K562 (cell line): ENCODE data around the gene TSGA10IP. TPM values are rescaled to one million over a fixed set of nuclear protein-coding genes. Genes with fewer than 3 reads are reported as not detected.

Experiments used
- ATAC-seq: fragments of 200-7000 bp; cut with Tn5 transposase; 3 replicates; pipeline ENCODE4 v1.9.1; 2020; ENCODE audit warnings: moderate library complexity
- BruUV-seq: library from RNA; stranded (reverse); fragments of 400-500 nt; replicated peaks from 2 replicates; lab custom pipeline; 2021; lab: Mats Ljungman, UMichigan
- CTCF ChIA-PET: fragments of 300-600 bp; formaldehyde crosslinking; extraction: SDS; loops from one replicate; lab custom pipeline; 2021; ENCODE audit warnings: low intra/inter-chr PET ratio; lab: Yijun Ruan, JAX
- POLR2A ChIA-PET: fragments of 300-600, 350-650 bp; sonication (Branson Sonifier 250); formaldehyde crosslinking; extraction: SDS; loops from one replicate; lab custom pipeline; 2021; ENCODE audit warnings: antibody characterized with exemption, inconsistent platforms; lab: Yijun Ruan, JAX
- DNase-seq, 4 experiments: peaks; one replicate each; pipeline versions ENCODE4 v3.0.0 to v3.0.0-alpha.2; 2011 to 2018; ENCODE audit warnings: low spot score in 3 of 4, mixed read lengths in 3 of 4; ENCODE audit errors: extremely low read depth in 1 of 4
- FAIRE-seq: peaks from 2 replicates; lab custom pipeline; 2011; peaks lifted over from hg19 to GRCh38; lab: Jason Lieb, UNC
- H2AFZ ChIP-seq: 2 replicates; pipeline ENCODE4 v1.6.0; 2011; ENCODE audit warnings: low read depth, low read length, control low read depth, inconsistent platforms
- H3K27ac ChIP-seq: fragments of 200-600 bp; 3 replicates; pipeline ENCODE4 v1.8.0; 2011; ENCODE audit warnings: low read depth, mild to moderate bottlenecking, control low read depth, inconsistent platforms, low read length, moderate library complexity, mixed read lengths; ENCODE audit errors: extremely low read depth
- H3K27me3 ChIP-seq, 2 experiments: fragments of 300-600 bp in 1 of 2; 2 replicates in 1 of 2; 3 replicates in 1 of 2; pipeline versions ENCODE4 v1.6.0 to v1.8.0; 2011; ENCODE audit warnings: inconsistent platforms in 2 of 2, low read length in 2 of 2, mild to moderate bottlenecking in 1 of 2, mixed read lengths in 1 of 2, moderate library complexity in 1 of 2; ENCODE audit not compliant: control insufficient read depth in 2 of 2, insufficient read depth in 2 of 2
- H3K36me3 ChIP-seq: fragments of 300-600 bp; 3 replicates; pipeline ENCODE4 v1.8.0; 2011; ENCODE audit warnings: mild to moderate bottlenecking, low read length, inconsistent platforms; ENCODE audit not compliant: control insufficient read depth, insufficient read depth
- H3K4me1 ChIP-seq, 2 experiments: fragments of 200-600 bp in 1 of 2; replicated peaks in 1 of 2; 2 replicates in 1 of 2; 3 replicates in 1 of 2; pipeline versions ENCODE4 v1.5.1 to v1.8.0; 2011; ENCODE audit warnings: inconsistent platforms in 2 of 2, low read length in 2 of 2, mild to moderate bottlenecking in 1 of 2, mixed read lengths in 1 of 2, moderate library complexity in 1 of 2; ENCODE audit not compliant: control insufficient read depth in 2 of 2, insufficient read depth in 2 of 2
- H3K4me2 ChIP-seq: 2 replicates; pipeline ENCODE4 v1.6.1; 2011; ENCODE audit warnings: low read length, control low read depth, inconsistent platforms, mixed read lengths; ENCODE audit not compliant: insufficient read depth
- H3K4me3 ChIP-seq: fragments of 200-600 bp; sonication (generic), shearing (Covaris generic); 2 replicates; pipeline ENCODE4 v1.5.1; 2016; ENCODE audit warnings: control low read depth, inconsistent platforms
- H3K79me2 ChIP-seq: fragments of 200-600 bp; 3 replicates; pipeline ENCODE4 v1.8.0; 2011; ENCODE audit warnings: low read length, inconsistent platforms; ENCODE audit not compliant: control insufficient read depth, insufficient read depth
- H3K9ac ChIP-seq, 2 experiments: 2 replicates each; pipeline versions ENCODE4 v1.6.0 to v1.6.1; 2011; ENCODE audit warnings: low read depth in 2 of 2, low read length in 2 of 2, control low read depth in 1 of 2, inconsistent platforms in 1 of 2, mild to moderate bottlenecking in 1 of 2, mixed read lengths in 1 of 2; ENCODE audit not compliant: insufficient read depth in 1 of 2
- H3K9me1 ChIP-seq: one replicate; pipeline ENCODE4 v1.6.0; 2011; ENCODE audit warnings: inconsistent platforms, mild to moderate bottlenecking, low read length, moderate library complexity; ENCODE audit not compliant: control insufficient read depth, insufficient read depth
- H3K9me3 ChIP-seq: replicated peaks from 2 replicates; pipeline ENCODE4 v1.5.1; 2011; ENCODE audit warnings: low read depth, low read length, inconsistent platforms; ENCODE audit not compliant: control insufficient read depth, insufficient read depth
- H4K20me1 ChIP-seq: replicated peaks from 2 replicates; pipeline ENCODE4 v1.6.1; 2011; ENCODE audit warnings: low read length, inconsistent platforms, mixed read lengths; ENCODE audit not compliant: control insufficient read depth, insufficient read depth
- BRF1 ChIP-seq: IDR thresholded peaks from 3 replicates; pipeline ENCODE4 v1.6.1; 2011; ENCODE audit warnings: borderline replicate concordance, mild to moderate bottlenecking; ENCODE audit not compliant: insufficient read length; ENCODE audit errors: extremely low read depth
- CBX2 ChIP-seq: fragments of 200-600 bp; sonication (generic); IDR thresholded peaks from one replicate; pipeline ENCODE4 v1.6.1; 2012; ENCODE audit warnings: mild to moderate bottlenecking, low read length, inconsistent platforms; ENCODE audit not compliant: insufficient read depth, poor library complexity, severe bottlenecking
- HINFP ChIP-seq: fragments of 450-650 bp; conservative IDR thresholded peaks from 2 replicates; pipeline ENCODE4 v1.6.1; 2016; ENCODE audit warnings: missing genetic modification characterization, low read depth, mild to moderate bottlenecking, control low read depth, missing compliant biosample characterization
- HSF4 ChIP-seq: fragments of 250-450 bp; sonication (Bioruptor Pico); IDR thresholded peaks from 2 replicates; pipeline ENCODE4 v2.1.2; 2022; ENCODE audit warnings: mild to moderate bottlenecking, moderate library complexity, borderline replicate concordance
- POU5F1 ChIP-seq: fragments of 150-350 bp; IDR thresholded peaks from 2 replicates; pipeline ENCODE4 v1.6.1; 2014; ENCODE audit warnings: borderline replicate concordance, low read length, low read depth, mild to moderate bottlenecking; ENCODE audit not compliant: partially characterized antibody
- PYGO2 ChIP-seq: fragments of 450-650 bp; IDR thresholded peaks from 2 replicates; pipeline ENCODE4 v1.6.1; 2016; ENCODE audit warnings: mild to moderate bottlenecking, missing genetic modification characterization, moderate library complexity, missing compliant biosample characterization
- SAFB ChIP-seq: fragments of 200-400 bp; formaldehyde crosslinking; IDR thresholded peaks from 2 replicates; pipeline ENCODE4 v1.6.1; 2017; ENCODE audit warnings: low read depth, low read length, borderline replicate concordance
- TSC22D4 ChIP-seq: fragments of 450-650 bp; IDR thresholded peaks from 2 replicates; pipeline ENCODE4 v1.6.1; 2016; ENCODE audit warnings: missing genetic modification characterization, missing biosample characterization, control low read depth
- ZBTB1 ChIP-seq: sonication (generic); formaldehyde crosslinking; IDR thresholded peaks from 2 replicates; pipeline ENCODE4 v1.8.1; 2023; ENCODE audit warnings: missing genetic modification reagents, low read depth, mild to moderate bottlenecking, borderline replicate concordance
- ZBTB7A ChIP-seq: IDR thresholded peaks from 2 replicates; pipeline ENCODE4 v1.6.1; 2011; ENCODE audit warnings: low read depth, mild to moderate bottlenecking, low read length, moderate library complexity, borderline replicate concordance; ENCODE audit not compliant: control insufficient read depth
- ZNF778 ChIP-seq: fragments of 450-650 bp; formaldehyde crosslinking; IDR thresholded peaks from 2 replicates; pipeline ENCODE4 v1.4.0; 2020; ENCODE audit warnings: mild to moderate bottlenecking, moderate library complexity
- WGBS: fragments of 100-300 bp; shearing (Covaris generic); methylation state at CpG from one replicate; pipeline ENCODE4 v1.1.6; 2016; ENCODE audit warnings: low coverage, mixed read lengths; ENCODE audit not compliant: insufficient coverage; ENCODE audit errors: missing lambda C conversion rate; 5-methylcytosine and 5-hydroxymethylcytosine counted together
- in situ Hi-C: fragments of 300-500 bp; cut with MboI; formaldehyde crosslinking; loops from 4 replicates; pipeline ENCODE4 v1.15.0; 2018; ENCODE audit warnings: inconsistent platforms, mixed read lengths
- intact Hi-C: fragments of 100-400 bp; cut with micrococcal nuclease; formaldehyde crosslinking; loops from 2 replicates; pipeline ENCODE4 v1.14.2; 2022
- polyA plus RNA-seq, 8 experiments: library from polyadenylated mRNA; depleted of rRNA in 4 of 8; stranded (reverse) in 5 of 8; unstranded in 3 of 8; fragments of >200 nt; fragmentation: Nextera tagmentation in 2 of 8; fragmentation: Illumina TruSeq in 1 of 8; extraction: Ambion mirVana in 2 of 8; extraction: Trizol in 1 of 8; gene quantifications; 2 replicates each; pipeline versions ENCODE4 v1.2.1 to v1.2.3, GENCODE V29; 2011 to 2014; ENCODE audit warnings: inconsistent platforms in 1 of 8, missing spikeins in 1 of 8
- total RNA-seq, 7 experiments: library from RNA; depleted of rRNA in 6 of 7; stranded (reverse); fragments of >200 nt in 6 of 7; fragmentation: Illumina TruSeq in 2 of 7; extraction: Trizol in 2 of 7; gene quantifications; 2 replicates each; pipeline versions ENCODE4 v1.2.1 to v1.2.3, GENCODE V29; 2011 to 2021; ENCODE audit warnings: low replicate concordance in 1 of 7

Gene TSGA10IP
- total and polyA plus RNA-seq, 9 of the 15 experiments (the other 6 are each of a cell fraction or from before 2014, with no cell fraction given), result not detected

- no TSS peak for BruUV-seq
- 0 out of 4 replicates have a peak overlapping the region, but pooled peaks of 1 of the 2 experiments have one; percentile 13 for H3K9ac ChIP-seq
- DNase-seq, result no peak
- 60% methylated on average over 7 of the region's 7 CpGs for WGBS
- H3K27me3 ChIP-seq, result peaks cover 0 to 1% of the 10 kb centered on the region in 2 experiments; a peak in 1 of 5 replicates
- 0 out of 2 replicates have a peak, but pooled peaks cover 4% of the 10 kb centered on the region for H4K20me1 ChIP-seq
- peaks cover 12 to 33% of the 10 kb centered on the region in 2 experiments; a peak in 4 of 5 replicates for H3K4me1 ChIP-seq
- in situ Hi-C loops, result no loop called here
- intact Hi-C loops, result no loop called here
- no peak for FAIRE-seq
- no peak overlapping the region for H3K27ac ChIP-seq
- no peak overlapping the region for H2AFZ ChIP-seq
- POLR2A ChIA-PET, result interaction anchor here (1.0 kb wide), 1 partner anchor 17 kb away, joined by 3 read pairs; no protein-coding TSS in a partner anchor
- TF ChIP-seq ZBTB7A, result no peak
- no peaks in the 10 kb centered on the region for H3K79me2 ChIP-seq
- CTCF ChIA-PET, result no interaction called here
- no peaks in the 10 kb centered on the region for H3K9me3 ChIP-seq
- H3K9me1 ChIP-seq, result no peaks in the 10 kb centered on the region
- no peaks in the 10 kb centered on the region for H3K36me3 ChIP-seq
- no peak for ATAC-seq
- no peak overlapping the region for H3K4me2 ChIP-seq
- no peak overlapping the region for H3K4me3 ChIP-seq
These were observed 2.7 kb upstream of the TSGA10IP start for GRCh38 chr11:65942531-65942930.

- peaks cover 12 to 36% of the 10 kb centered on the region in 2 experiments; a peak in 4 of 5 replicates for H3K4me1 ChIP-seq
- TF ChIP-seq CBX2 (no peak), POU5F1 (no peak), PYGO2 (tag) (no peak), ZNF778 (CRISPR knock-in tag) (no peak), SAFB (no peak), HSF4 (CRISPR knock-in tag) (no peak), ZBTB1 (CRISPR knock-in tag) (no peak), BRF1 (no peak), TSC22D4 (tag) (no peak), HINFP (tag) (no peak)
These were observed 1.1 kb upstream of the TSGA10IP start for GRCh38 chr11:65944191-65944590.

More at GRCh38 chr11:65944191-65944590, 1.1 kb upstream of the TSGA10IP start:
- ChIA-PET POLR2A (interaction anchor here (1.1 kb wide), 1 partner anchor 39 kb away, joined by 3 read pairs; no protein-coding TSS in a partner anchor), CTCF (no interaction called here)
- no peak overlapping the region for H3K27ac ChIP-seq
- no TSS peak for BruUV-seq
- H4K20me1 ChIP-seq, result 0 out of 2 replicates have a peak, but pooled peaks cover 4% of the 10 kb centered on the region
- H3K27me3 ChIP-seq, result peaks cover 0 to 5% of the 10 kb centered on the region in 2 experiments; a peak in 1 of 5 replicates
- H3K4me3 ChIP-seq, result no peak overlapping the region
- H3K4me2 ChIP-seq, result no peak overlapping the region
- WGBS, result 65% methylated on average over 8 of the region's 8 CpGs
- H3K79me2 ChIP-seq, result no peaks in the 10 kb centered on the region
- intact Hi-C loops (no loop called here), in situ Hi-C loops (no loop called here)
- H3K9ac ChIP-seq, result no peak overlapping the region
- no peaks in the 10 kb centered on the region for H3K9me3 ChIP-seq
- ATAC-seq, result no peak
- no peak for FAIRE-seq
- no peak overlapping the region for H2AFZ ChIP-seq
- no peaks in the 10 kb centered on the region for H3K36me3 ChIP-seq
- no peak for DNase-seq
- H3K9me1 ChIP-seq, result no peaks in the 10 kb centered on the region
